Stimulated activated CD8-positive, alpha-beta memory T cell treated with anti-CD3 and anti-CD28 coated beads, Interleukin-15, amount 100 ng/mL, for 48 hours (primary cell): ENCODE results near the gene MAGEB17.

Source experiments
- DNase-seq, 2 donors: peaks; one replicate each; pipeline ENCODE4 v3.0.0-alpha.2; 2020; ENCODE audit warnings: low read depth in 2 of 2

Gene MAGEB17

DNA sequence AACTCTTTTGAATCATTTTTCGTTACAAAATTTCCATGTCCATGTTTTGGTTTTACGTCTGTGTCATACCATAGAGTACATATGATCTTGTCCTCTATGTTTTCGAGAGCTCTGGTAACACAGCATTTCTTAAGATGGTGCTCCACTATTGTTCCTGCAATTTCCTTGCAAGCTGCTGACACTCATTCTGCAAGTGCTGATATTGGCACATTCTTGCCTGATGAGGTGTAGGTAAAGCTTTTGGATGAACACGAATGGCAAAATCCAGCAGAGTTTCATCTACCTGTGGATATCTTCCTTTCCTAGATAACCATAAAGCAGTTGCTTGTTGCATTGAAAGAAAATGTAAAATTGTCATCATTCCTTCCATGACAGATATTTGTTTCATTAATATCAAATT is 41.3 kb downstream of the MAGEB17 start:
- DNase-seq, result no peak

DNA sequence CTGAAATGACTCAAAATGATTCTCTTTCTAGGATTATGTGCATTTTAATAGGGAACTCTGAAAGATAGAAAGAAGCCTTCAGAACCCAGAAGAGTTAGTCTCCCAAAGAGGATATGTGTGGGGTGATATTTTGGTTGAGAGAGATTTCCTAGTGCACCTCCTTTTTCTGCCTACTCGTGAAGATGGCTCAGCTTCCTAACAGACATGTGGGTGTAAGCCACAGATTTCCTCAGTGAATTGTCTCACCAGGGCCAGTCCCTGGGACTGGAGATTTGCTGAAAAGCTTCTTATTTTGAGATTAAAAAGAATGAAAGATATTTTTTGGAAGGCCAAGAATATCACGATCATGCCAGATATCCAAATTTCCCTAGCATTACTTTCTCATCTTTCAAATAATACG is 42.8 kb downstream of the MAGEB17 start:
- DNase-seq, result no peak

DNA sequence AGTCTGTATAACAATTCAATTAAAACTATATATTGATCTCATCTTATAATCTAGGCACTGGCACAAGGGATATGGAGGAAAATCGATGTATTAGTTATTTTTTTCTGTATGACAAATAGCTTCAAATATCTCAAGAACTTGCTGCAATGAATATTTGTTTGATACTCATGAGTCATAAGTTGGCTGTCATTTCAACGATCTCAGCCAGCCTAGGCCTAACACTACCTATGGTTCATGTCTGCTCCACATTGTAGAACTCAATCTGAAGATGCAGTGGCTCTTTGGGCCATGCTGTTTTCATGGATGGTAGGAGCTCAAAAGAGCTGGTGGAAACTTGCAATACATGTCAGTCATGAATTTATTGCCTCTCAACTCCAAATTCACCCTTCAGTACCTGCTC is 44.7 kb downstream of the MAGEB17 start:
- DNase-seq, result no peak

DNA sequence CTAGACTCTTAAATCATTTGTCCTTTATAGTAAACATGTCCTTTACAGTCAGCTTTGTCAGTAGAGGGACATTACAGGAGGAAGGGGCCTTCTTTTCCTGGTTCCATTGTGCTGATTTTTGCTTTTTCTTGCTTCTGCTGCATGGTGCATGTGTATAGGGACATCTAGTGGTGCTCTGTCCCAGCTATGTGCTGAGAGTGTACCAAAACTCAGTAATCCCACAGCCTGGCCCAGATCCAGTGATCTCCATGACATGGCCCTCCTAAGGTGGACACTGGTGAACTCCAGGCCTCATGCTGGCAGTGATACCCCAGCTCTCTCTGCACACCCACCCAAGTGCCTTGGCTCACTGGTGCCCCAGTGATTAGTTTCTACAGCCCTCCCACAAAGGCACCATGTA is 45.2 kb downstream of the MAGEB17 start:
- DNase-seq, result no peak

DNA sequence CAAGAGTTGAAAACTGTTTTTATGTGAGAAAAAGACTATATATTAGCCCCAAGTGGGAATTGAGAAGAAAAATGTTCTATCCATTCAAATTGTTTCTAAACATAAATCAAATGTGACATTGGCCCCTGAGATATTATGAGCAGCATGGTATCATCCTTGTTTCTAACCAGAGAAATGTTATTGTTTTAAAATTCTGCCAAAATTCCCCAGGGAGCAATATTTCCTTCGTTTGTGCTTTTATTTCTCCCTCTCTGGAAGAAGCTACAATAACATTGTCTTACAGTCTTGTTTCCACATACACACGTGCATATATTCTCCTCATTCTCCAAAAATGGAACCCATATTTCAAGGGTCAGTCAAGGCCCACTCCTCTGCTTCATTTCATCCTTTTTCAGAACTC is 46.7 kb downstream of the MAGEB17 start:
- no peak for DNase-seq

DNA sequence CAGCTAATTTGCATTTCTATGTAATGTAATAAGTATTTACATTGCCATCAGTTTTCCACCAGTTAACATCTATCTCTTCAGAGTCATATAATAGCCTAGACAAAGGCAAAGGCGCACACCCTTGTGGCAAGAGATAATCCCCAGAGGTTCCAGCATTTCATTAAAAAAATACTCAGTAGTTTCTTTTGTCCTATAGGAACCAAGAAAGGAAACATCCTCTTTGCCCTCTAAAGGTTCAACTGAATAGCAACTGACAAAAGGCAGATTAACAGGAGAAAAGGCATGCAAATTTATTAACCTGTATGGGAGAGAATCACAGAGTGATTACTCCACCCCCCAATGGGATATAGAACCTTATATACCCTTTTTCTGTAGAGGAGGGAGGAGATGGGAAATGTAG is 48.4 kb downstream of the MAGEB17 start:
- DNase-seq, result no peak
